ENCODE measurements around the gene KCNJ13. TPM values are rescaled to one million over a fixed set of nuclear protein-coding genes. Genes with fewer than 3 reads are reported as not detected.

The KCNJ13 gene
- total and polyA plus RNA-seq, 4 donors: 0.08 to 0.79 TPM; not detected in 2

DNA sequence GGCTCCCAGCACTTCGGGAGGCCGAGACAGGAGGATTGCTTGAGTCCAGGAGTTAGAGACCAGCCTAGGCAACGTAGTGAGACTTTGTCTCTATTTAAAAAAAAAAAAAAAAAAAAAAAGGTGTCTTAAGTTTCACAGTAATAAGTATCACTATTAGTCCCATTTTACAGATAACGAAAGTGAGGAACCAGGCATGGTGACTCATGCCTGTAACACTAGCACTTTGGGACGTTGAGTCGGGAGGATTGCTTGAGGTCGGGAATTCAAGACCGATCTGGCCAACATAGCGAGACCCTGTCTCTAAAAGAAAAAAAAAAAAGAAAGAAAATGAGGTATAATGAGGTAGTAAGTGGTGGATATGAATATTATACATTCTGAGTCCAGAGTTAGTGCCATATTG, 2.5 kb downstream of the KCNJ13 start:
- Histone ChIP-seq H3K4me3 (ENCODE audit: low read depth in 1 of 3, low read length in 3 of 3) (no peak overlapping the region), H3K36me3 (ENCODE audit: control insufficient read depth in 4 of 4, insufficient read depth in 3 of 4, low read depth in 1 of 4, low read length in 3 of 4) (peaks cover 7 to 21% (median 10%) of the 10 kb centered on the region in 4 donors), H3K4me1 (ENCODE audit: control insufficient read depth in 4 of 4, insufficient read depth in 4 of 4, low read length in 3 of 4) (no peaks in the 10 kb centered on the region), H3K9me3 (ENCODE audit: control insufficient read depth in 4 of 4, low read length in 3 of 4) (no peaks in the 10 kb centered on the region), H3K9ac (ENCODE audit: low read depth in 1 of 2, low read length in 2 of 2) (no peak overlapping the region), H3K27ac (ENCODE audit: low read depth in 1 of 2, low read length in 2 of 2) (no peak overlapping the region), H3K27me3 (ENCODE audit: control insufficient read depth in 4 of 4, insufficient read depth in 4 of 4, low read length in 3 of 4) (no peaks in the 10 kb centered on the region)
- TF ChIP-seq, protein P1, sequence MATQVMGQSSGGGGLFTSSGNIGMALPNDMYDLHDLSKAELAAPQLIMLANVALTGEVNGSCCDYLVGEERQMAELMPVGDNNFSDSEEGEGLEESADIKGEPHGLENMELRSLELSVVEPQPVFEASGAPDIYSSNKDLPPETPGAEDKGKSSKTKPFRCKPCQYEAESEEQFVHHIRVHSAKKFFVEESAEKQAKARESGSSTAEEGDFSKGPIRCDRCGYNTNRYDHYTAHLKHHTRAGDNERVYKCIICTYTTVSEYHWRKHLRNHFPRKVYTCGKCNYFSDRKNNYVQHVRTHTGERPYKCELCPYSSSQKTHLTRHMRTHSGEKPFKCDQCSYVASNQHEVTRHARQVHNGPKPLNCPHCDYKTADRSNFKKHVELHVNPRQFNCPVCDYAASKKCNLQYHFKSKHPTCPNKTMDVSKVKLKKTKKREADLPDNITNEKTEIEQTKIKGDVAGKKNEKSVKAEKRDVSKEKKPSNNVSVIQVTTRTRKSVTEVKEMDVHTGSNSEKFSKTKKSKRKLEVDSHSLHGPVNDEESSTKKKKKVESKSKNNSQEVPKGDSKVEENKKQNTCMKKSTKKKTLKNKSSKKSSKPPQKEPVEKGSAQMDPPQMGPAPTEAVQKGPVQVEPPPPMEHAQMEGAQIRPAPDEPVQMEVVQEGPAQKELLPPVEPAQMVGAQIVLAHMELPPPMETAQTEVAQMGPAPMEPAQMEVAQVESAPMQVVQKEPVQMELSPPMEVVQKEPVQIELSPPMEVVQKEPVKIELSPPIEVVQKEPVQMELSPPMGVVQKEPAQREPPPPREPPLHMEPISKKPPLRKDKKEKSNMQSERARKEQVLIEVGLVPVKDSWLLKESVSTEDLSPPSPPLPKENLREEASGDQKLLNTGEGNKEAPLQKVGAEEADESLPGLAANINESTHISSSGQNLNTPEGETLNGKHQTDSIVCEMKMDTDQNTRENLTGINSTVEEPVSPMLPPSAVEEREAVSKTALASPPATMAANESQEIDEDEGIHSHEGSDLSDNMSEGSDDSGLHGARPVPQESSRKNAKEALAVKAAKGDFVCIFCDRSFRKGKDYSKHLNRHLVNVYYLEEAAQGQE (IDR thresholded peaks at IDR 0.05): no peak
- TF ChIP-seq, protein P2, sequence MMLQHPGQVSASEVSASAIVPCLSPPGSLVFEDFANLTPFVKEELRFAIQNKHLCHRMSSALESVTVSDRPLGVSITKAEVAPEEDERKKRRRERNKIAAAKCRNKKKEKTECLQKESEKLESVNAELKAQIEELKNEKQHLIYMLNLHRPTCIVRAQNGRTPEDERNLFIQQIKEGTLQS (IDR thresholded peaks at IDR 0.05): no peak
- TF ChIP-seq RAD21 (IDR thresholded peaks at IDR 0.05) (no peak), NR2F2 (IDR thresholded peaks at IDR 0.05) (no peak), HNF4G (IDR thresholded peaks at IDR 0.05) (no peak), GABPA (IDR thresholded peaks at IDR 0.05 in 1 of 2, conservative IDR thresholded peaks at IDR 0.05 in 1 of 2) (no peak), HNF4A (conservative IDR thresholded peaks at IDR 0.05) (no peak), RXRA (IDR thresholded peaks at IDR 0.05) (no peak), FOXA1 (IDR thresholded peaks at IDR 0.05) (no peak), JUND (IDR thresholded peaks at IDR 0.05) (no peak), FOXA2 (IDR thresholded peaks at IDR 0.05) (no peak), EGR1 (IDR thresholded peaks at IDR 0.05; ENCODE audit: low read depth in 2 of 2) (no peak), SP1 (IDR thresholded peaks at IDR 0.05) (no peak), TAF1 (conservative IDR thresholded peaks at IDR 0.05) (no peak)
- TF ChIP-seq, protein P3, sequence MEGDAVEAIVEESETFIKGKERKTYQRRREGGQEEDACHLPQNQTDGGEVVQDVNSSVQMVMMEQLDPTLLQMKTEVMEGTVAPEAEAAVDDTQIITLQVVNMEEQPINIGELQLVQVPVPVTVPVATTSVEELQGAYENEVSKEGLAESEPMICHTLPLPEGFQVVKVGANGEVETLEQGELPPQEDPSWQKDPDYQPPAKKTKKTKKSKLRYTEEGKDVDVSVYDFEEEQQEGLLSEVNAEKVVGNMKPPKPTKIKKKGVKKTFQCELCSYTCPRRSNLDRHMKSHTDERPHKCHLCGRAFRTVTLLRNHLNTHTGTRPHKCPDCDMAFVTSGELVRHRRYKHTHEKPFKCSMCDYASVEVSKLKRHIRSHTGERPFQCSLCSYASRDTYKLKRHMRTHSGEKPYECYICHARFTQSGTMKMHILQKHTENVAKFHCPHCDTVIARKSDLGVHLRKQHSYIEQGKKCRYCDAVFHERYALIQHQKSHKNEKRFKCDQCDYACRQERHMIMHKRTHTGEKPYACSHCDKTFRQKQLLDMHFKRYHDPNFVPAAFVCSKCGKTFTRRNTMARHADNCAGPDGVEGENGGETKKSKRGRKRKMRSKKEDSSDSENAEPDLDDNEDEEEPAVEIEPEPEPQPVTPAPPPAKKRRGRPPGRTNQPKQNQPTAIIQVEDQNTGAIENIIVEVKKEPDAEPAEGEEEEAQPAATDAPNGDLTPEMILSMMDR (IDR thresholded peaks at IDR 0.05; ENCODE audit: low read depth, low read length, missing input control): no peak
- TF ChIP-seq, protein P4, sequence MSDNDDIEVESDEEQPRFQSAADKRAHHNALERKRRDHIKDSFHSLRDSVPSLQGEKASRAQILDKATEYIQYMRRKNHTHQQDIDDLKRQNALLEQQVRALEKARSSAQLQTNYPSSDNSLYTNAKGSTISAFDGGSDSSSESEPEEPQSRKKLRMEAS (IDR thresholded peaks at IDR 0.05): no peak
- TF ChIP-seq, protein P5, sequence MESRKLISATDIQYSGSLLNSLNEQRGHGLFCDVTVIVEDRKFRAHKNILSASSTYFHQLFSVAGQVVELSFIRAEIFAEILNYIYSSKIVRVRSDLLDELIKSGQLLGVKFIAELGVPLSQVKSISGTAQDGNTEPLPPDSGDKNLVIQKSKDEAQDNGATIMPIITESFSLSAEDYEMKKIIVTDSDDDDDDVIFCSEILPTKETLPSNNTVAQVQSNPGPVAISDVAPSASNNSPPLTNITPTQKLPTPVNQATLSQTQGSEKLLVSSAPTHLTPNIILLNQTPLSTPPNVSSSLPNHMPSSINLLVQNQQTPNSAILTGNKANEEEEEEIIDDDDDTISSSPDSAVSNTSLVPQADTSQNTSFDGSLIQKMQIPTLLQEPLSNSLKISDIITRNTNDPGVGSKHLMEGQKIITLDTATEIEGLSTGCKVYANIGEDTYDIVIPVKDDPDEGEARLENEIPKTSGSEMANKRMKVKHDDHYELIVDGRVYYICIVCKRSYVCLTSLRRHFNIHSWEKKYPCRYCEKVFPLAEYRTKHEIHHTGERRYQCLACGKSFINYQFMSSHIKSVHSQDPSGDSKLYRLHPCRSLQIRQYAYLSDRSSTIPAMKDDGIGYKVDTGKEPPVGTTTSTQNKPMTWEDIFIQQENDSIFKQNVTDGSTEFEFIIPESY (IDR thresholded peaks at IDR 0.05): no peak
- 95% methylated on average over 9 of the region's 9 CpGs for WGBS
- no peak for DNase-seq (ENCODE audit: low spot score)
